ENCODE measurements around the gene COX4I2.

DNA sequence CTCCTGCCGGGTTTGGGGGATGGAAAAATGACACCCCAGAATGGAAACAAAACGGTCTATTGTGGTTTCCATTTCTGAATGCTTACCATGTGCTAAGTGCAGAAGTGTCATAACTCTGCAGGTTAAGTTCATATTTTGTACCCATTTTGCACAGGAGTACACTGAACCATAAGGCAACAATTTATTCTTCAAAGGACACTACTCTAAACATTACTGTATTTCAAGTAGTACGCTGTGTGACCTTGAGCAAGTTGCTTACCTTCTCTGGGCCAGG, 42.4 kb upstream of the COX4I2 start:
- TF ChIP-seq, protein P1, sequence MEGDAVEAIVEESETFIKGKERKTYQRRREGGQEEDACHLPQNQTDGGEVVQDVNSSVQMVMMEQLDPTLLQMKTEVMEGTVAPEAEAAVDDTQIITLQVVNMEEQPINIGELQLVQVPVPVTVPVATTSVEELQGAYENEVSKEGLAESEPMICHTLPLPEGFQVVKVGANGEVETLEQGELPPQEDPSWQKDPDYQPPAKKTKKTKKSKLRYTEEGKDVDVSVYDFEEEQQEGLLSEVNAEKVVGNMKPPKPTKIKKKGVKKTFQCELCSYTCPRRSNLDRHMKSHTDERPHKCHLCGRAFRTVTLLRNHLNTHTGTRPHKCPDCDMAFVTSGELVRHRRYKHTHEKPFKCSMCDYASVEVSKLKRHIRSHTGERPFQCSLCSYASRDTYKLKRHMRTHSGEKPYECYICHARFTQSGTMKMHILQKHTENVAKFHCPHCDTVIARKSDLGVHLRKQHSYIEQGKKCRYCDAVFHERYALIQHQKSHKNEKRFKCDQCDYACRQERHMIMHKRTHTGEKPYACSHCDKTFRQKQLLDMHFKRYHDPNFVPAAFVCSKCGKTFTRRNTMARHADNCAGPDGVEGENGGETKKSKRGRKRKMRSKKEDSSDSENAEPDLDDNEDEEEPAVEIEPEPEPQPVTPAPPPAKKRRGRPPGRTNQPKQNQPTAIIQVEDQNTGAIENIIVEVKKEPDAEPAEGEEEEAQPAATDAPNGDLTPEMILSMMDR (IDR thresholded peaks at IDR 0.05), result no peak
- no peak for TF ChIP-seq POLR2AphosphoS5 (IDR thresholded peaks at IDR 0.05; ENCODE audit: low read depth, low read length)
- TF ChIP-seq, protein P2, sequence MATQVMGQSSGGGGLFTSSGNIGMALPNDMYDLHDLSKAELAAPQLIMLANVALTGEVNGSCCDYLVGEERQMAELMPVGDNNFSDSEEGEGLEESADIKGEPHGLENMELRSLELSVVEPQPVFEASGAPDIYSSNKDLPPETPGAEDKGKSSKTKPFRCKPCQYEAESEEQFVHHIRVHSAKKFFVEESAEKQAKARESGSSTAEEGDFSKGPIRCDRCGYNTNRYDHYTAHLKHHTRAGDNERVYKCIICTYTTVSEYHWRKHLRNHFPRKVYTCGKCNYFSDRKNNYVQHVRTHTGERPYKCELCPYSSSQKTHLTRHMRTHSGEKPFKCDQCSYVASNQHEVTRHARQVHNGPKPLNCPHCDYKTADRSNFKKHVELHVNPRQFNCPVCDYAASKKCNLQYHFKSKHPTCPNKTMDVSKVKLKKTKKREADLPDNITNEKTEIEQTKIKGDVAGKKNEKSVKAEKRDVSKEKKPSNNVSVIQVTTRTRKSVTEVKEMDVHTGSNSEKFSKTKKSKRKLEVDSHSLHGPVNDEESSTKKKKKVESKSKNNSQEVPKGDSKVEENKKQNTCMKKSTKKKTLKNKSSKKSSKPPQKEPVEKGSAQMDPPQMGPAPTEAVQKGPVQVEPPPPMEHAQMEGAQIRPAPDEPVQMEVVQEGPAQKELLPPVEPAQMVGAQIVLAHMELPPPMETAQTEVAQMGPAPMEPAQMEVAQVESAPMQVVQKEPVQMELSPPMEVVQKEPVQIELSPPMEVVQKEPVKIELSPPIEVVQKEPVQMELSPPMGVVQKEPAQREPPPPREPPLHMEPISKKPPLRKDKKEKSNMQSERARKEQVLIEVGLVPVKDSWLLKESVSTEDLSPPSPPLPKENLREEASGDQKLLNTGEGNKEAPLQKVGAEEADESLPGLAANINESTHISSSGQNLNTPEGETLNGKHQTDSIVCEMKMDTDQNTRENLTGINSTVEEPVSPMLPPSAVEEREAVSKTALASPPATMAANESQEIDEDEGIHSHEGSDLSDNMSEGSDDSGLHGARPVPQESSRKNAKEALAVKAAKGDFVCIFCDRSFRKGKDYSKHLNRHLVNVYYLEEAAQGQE (IDR thresholded peaks at IDR 0.05; ENCODE audit: insufficient read depth in 1 of 2, low read depth in 2 of 2, low read length in 1 of 2), result no peak
- TF ChIP-seq TCF7L2 (IDR thresholded peaks at IDR 0.05; ENCODE audit: low read depth, low read length), result no peak; the same call in 1 of the 2 replicates
- TF ChIP-seq SIN3A (IDR thresholded peaks at IDR 0.05; ENCODE audit: borderline replicate concordance, insufficient read depth, low read depth, low read length), result no peak

All from Panc1 (cell line).